HFF-Myc (cell line): ENCODE results near the gene YPEL1.

Experiments
- DNase-seq: peaks from one replicate; pipeline ENCODE4 v3.0.0-alpha.2; 2011; ENCODE audit warnings: low read depth; ENCODE audit errors: extremely low read depth
- H3K4me3 ChIP-seq: replicated peaks from 2 replicates; pipeline ENCODE4 v1.5.1; 2011; ENCODE audit warnings: low read depth, mild to moderate bottlenecking, control low read depth, low read length
- CTCF ChIP-seq: IDR thresholded peaks from 2 replicates; pipeline ENCODE4 v1.5.1; 2012; ENCODE audit warnings: mild to moderate bottlenecking, low read depth, low read length, control low read depth; ENCODE audit errors: missing control alignments

YPEL1 gene

GRCh38 chr22:21703684-21704316, 31.8 kb downstream of the YPEL1 start:
- no peak overlapping the region for H3K4me3 ChIP-seq
- no peak for TF ChIP-seq CTCF
- DNase-seq = no peak

- no peak for DNase-seq
- no peak for TF ChIP-seq CTCF
- H3K4me3 ChIP-seq = no peak overlapping the region
These were observed 32.6 kb downstream of the YPEL1 start for GRCh38 chr22:21702700-21703683.

GRCh38 chr22:21702094-21702493, 33.5 kb downstream of the YPEL1 start:
- no peak for DNase-seq
- H3K4me3 ChIP-seq = no peak overlapping the region
- no peak for TF ChIP-seq CTCF

- TF ChIP-seq CTCF = no peak
- DNase-seq = no peak
- H3K4me3 ChIP-seq = no peak overlapping the region
These were observed 34.1 kb downstream of the YPEL1 start for GRCh38 chr22:21701384-21701971.

- no peak for TF ChIP-seq CTCF
- no peak overlapping the region for H3K4me3 ChIP-seq
- no peak for DNase-seq
These were observed 34.8 kb downstream of the YPEL1 start for GRCh38 chr22:21700822-21701221.

GRCh38 chr22:21699643-21700042, 36.0 kb downstream of the YPEL1 start:
- no peak for TF ChIP-seq CTCF
- DNase-seq = no peak

More at GRCh38 chr22:21699643-21700042, 36.0 kb downstream of the YPEL1 start:
- no peak overlapping the region for H3K4me3 ChIP-seq
